Upper lobe of left lung (tissue), 4 donors: ENCODE results near the gene DKK3.

Experiments
- CTCF ChIP-seq, 6 experiments: fragments of 450-650 bp in 4 of 6; fragments of 200-600 bp in 2 of 6; sonication (generic) in 2 of 6; IDR thresholded peaks; one replicate each; pipeline ENCODE4 v1.5.1; 2016 to 2019; ENCODE audit warnings: antibody characterized with exemption in 6 of 6
- EP300 ChIP-seq, 4 donors: sonication (generic); formaldehyde crosslinking; IDR thresholded peaks; one replicate each; pipeline ENCODE4 v1.5.1; 2017; ENCODE audit warnings: antibody characterized with exemption in 4 of 4, control low read depth in 2 of 4
- POLR2A ChIP-seq, 4 donors: fragments of 450-650 bp; IDR thresholded peaks; one replicate each; pipeline ENCODE4 v1.5.1; 2016 to 2017; ENCODE audit warnings: antibody characterized with exemption in 4 of 4, mild to moderate bottlenecking in 2 of 4
- POLR2AphosphoS5 ChIP-seq, 2 donors: sonication (generic); formaldehyde crosslinking; IDR thresholded peaks; one replicate each; pipeline ENCODE4 v1.5.1; 2017; ENCODE audit warnings: antibody characterized with exemption in 2 of 2

- TF ChIP-seq POLR2A (IDR thresholded peaks at IDR 0.05) (no peak), CTCF (IDR thresholded peaks at IDR 0.05) (peak in 1 of 6 experiments; percentile 8), EP300 (IDR thresholded peaks at IDR 0.05) (no peak), POLR2AphosphoS5 (IDR thresholded peaks at IDR 0.05) (no peak)
Measured at GRCh38 chr11:11967669-11968510, 40.5 kb downstream of the DKK3 start.
